ENCODE results near the gene POLN.
"Not testable (repeated sequence)": the region's sequence is repeated elsewhere in the genome, so short reads cannot be mapped to it uniquely, and the experiment has no call there.

The POLN gene

DNA sequence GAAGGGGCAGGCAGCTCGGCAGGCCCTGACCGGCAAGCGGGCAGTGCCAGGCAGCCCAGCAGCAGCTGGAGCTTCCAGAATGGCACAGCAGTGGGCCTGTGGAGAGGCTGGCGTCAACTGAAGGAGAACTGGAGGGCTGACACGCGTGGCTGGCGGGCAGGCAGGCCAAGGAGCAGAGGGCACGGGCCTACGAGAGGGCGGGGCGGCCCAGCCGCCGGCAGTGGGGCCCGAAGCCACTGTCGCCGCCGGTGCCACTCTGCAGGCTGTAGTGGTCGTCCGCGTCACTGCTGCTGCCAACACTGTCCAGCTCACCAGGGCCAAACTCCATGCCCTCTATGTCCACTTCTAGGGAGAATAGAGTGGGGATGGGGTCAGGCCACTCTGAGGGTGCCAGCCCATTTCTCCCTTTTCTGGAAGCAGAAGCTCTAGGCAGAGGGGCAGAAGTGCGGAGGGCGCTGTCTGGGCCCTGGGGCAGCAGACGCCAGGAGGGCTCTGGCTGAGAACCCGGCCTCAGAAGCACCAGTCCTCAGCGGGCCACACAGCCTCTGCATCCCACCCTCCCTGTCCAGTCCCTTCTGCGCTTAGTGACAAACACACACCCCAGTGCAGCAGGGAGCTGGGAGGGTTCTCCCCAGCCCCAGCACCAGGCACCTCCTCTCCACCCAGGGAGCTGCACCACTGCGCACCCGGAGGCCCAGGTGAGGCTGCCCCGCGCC, 8.6 kb upstream of the POLN start:
- DNase-seq = no peak

DNA sequence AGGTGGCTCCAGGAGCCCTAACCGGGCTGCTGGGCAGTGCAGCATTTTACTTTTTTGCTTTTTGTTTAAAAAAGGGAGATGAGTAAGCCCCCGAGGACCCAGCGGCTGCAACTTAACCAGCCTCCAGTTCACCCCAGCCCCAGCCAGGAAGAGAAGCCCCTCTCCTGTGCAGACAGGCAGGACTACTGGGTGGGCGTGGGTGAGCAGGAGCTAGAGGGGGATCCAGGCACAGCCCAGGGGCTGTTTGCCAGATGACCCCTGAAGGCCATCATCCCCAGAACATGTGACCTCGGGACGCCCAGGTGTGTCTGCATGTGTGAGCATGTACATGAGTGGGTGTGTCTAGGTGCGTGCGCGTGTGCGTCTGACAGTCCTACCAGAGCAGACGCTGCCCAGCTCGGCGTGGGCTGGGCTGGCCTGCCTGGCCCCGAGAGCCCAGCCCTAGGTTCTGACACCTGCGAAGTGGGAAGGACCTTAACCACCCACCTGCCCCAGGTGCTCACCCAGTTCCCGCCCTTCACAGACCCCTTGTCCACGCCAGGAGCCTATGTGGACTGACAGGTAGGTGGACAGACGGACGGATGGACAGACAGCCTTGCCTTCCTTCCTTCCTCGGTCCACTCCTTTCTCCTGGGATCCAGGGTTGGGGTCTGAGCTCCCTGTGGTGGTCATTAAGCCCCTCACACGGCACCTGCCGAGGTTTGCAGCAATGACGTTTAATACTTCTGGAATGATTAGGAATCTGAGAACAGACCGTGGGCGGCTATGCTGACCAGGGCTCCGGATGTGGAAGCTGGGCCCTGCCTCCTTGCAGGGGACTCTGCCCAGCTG, 7.8 kb upstream of the POLN start:
- DNase-seq = no peak

DNA sequence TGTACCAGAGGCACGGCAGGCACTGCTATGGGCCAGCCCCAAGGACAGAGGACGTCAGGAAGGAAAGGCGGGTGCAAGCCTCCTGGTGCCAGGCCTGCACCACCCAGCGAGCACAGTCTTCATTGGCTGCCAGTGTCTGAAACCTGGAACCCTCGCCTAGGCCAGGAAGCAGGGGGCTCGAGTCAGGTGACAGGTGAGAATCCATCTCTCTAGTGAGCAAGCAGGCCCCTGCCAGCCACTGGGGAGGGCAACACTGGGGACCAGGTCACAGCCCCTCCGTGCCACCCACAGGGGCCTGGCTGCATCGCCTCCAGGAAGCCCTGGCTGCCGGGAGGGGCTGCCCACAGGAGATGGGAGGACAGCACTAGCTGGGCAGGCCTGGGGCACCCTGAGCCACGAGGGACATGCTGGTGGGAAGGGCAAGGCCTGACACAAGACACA, 6.9 kb upstream of the POLN start:
- no peak for DNase-seq

DNA sequence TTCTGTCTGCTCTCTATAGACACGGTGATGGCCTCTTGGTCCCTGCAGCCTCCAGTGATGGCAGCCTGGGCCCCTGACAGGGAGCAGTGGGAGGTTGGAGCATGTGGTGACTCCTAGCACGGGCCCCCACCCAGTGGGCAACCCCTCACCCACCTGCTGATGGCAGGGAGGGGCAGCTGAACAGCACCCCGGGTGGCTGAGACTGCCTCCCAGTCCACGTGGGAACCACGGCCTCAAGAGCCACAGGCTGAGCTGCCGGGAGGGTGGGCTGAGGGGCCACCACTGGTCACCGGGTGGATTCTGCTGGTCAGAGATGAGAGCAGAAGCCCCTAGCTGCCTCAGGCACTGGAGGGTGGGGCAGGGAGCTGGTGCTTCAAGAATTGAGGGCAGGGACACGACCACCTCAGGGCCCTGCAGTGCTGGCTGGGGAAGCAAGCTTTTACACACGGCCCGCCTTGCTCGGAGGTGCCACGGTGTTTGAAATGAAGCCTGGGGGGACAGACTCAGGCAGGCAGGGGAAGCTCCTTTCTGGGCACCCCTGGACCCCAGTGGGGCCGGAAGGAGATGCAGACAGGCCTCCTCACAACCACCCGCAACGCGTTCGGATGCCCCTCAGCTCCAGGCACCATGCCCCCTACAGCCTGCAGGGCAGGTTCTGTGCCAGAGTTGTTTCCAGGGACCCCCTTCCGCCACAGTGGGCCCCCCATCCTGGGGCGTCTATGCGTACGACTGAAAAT, 6.3 kb upstream of the POLN start:
- no peak for DNase-seq

DNA sequence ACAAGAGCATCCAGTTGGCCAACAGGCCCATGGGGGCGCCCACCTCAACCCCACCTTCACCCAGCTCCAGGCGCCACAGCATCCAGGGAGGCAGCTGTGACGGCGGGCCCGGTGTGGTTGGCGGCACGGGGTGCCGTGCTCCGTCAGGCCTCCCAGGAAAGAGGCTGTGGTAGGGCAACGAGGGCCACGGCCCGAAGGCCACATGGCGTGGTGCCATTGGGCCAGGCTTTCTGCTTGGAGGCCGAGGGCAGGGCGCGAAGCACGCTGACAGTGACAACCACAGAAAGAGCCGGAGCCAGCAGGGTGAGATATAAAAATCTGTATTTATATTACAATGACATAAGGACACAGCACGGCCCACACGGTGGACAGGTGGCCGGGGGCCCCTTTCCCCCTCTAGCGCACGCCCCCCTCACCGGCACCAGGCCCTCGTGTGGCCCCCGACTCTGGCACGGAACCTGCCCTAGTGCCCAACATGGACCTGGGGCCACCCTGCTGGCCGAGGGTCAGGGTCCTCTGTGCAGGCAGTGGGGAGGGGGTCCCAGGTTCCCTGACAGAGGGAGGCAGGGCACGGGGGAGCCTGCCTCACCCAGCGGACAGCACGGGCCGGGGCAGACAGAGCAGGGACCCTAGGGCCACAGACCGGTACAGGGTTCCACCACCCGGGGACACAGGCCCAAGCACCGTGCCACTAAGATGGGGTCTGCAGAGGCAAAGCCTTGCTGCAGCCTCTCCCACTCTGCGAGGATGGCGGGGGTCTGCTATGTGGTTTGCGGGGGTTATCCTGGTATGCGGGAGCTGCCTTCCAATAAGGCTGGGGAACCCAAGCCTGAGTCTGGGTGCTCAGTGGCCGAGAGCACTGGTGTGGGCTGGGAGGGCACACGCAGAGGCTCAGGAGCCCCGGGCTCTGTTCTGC, 5.5 kb upstream of the POLN start:
- no peak for DNase-seq

DNA sequence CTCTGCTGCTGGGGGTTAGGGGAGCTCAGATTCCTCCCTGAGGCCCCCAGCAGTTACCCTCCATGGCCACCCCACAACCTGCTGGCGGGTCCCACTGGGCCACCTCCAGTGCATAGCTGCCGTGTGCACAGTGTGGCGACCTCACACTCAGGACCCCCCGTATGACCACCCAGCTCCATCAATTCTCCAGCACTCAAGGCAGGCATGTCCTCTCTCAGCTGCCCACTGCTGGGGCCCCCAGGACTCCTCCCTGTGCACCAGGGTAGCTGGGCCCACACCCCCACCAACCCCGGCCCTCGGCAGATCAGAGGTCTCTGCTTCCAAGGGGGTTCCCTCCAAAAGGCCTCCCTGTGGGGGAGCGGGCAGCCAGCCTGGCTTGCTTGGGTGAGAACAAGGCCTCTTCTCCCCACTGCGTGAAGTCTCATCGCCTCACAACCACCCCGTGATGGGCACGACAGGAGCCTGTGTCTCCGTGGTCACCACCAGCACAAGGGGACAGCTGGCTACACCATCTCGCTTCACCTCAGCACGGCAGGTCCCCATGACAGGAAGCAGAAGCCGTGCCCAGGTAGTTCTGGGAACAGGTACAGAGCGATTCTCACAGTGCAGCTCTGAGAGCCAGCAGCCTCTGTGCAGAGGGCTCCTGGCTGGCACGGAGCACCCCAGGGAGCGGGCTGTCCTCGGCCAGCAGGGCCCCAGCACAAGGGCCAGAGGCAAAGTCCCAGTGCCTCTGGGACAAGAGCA, 4.6 kb upstream of the POLN start:
- DNase-seq = no peak

DNA sequence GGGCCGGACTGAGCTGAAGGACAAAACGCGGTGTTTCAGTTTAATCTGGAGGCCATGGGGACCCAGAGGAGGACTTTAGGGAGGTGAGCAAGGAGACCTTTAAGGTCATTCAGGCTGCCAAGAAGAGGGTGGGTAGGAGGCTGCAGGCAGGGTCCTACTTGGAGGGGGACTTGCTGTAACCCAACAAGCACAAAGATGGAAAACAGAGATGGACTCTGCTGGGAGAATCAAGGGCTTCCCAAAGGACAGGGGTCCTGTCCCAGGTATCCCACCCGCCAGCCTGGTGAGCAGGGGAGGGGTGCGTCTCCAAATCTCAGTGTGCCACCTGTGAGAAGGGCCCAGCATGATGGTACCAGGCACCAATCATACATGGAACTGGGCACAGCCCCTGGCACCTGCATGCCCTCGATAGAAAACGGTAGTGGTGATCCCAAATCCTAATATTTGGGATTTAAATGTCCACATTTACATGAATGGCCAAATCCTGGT, 3.9 kb upstream of the POLN start:
- no peak for DNase-seq

DNA sequence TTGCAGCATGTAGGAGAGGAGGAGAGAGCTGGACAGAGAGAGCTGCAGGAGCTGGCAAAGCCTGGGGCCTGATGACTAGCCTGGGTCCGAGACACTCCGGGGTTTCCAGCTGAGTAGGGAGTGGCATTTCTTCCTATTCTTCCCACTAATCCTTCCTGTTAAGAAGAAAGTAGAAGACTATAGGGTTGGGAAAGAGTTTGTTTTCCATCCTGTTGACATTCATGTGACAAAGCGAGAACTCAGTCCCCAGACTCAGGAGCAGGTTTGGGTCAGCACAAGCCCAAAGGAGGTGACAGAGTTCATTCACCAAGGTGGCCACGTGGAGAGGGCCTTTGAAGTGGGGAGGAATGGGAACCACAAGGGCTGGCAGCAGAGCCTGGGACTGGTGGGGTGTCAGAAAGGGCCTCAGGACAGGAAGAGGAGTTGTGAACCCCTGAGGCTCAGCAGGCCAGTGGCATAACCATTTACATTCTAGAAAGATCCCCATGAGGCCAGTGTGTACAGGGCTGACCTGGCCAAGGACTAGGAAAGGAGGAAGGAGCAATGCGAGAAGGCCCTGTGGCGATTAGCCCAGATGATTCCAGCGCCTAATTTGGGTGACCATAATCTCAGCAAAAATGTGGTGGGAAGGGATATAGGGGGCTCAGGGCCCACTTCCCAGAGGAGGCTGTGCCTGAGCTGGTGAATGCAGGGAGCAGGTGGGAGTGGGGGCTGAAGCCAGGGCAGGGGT, 3.3 kb upstream of the POLN start:
- no peak for DNase-seq

DNA sequence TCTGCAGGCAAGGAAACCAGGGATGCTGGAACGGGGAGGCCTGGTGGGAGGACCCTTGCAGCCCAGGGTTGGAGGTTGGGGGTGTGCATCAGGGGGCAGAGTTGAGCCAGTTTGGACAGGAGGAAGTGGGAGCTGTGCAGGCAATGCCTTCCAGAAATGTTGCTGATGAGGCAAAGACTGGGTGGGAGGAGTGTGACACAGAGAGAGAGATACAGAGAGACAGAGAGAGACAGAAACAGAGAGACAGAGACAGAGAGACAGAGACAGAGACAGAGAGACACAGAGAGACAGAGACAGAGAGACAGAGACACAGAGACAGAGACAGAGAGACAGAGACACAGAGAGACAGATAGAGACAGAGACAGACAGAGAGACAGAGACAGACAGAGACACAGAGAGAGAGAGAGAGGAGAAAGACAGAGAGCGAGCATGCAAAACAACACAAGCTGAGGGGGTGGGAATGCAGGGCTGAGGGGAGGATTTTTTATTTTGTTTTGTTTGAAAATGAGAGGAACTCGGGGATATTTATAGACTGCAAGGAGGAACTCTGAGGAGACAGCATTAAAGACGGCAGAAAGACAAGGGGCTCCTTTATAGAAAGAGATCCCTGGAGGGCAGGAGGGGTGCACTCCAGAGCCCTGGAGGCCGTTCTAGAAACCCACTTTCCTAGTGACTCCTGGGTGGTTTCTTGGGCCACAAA, 1.9 kb upstream of the POLN start:
- peak; percentile 17 for DNase-seq

DNA sequence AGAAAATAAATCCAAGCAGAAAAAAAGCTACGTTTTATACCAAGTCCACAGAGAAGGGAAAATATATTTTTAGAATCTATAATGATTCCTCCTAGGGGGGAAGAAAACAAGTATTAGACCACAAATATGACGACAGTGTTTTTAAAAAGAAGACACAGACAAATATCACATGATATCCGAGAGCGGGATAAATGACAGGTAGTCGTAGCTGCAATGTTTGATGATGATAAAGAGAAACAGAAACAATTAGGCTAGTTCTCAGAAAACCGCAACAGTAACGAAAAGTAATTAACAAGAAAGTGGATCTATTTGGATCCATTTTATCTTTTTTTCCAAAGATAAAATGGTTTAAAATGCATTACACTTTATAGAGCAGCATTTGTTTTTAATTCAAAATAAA, 918 bp downstream of the POLN start:
- peak; percentile 76 for DNase-seq

DNA sequence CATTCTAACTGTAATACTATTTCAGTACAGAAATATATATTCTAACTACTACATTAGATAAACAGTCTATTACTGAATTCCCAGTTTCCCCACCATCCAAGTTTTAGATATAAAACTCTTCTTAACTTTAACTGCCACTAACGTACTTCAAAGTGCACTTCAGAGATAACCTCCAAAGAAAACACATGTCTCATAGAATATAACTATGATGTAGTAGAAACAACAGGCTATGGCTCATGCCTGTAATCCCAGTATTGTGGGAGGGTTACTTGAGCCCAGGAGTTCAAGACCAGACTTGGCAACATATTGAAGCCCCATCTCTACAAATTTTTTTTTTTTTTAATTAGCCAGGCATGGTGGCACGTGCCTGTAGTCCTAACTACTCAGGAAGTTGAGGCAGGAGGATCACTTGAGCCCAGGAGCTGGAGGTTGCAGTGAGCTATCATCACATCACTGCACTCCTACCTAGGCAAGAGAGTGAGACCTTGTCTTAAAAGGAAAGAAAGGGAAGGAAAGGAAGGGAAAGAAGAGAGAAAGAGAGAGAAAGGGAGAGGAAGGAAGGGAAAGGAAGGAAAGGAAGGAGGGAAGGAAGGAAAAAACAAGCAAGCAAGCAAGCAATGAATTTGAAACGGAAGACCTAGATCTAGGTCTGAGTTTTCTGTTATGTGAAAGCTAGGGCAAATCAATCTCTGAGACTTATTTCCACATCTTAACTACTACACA, 4.8 kb downstream of the POLN start:
- no peak for DNase-seq

DNA sequence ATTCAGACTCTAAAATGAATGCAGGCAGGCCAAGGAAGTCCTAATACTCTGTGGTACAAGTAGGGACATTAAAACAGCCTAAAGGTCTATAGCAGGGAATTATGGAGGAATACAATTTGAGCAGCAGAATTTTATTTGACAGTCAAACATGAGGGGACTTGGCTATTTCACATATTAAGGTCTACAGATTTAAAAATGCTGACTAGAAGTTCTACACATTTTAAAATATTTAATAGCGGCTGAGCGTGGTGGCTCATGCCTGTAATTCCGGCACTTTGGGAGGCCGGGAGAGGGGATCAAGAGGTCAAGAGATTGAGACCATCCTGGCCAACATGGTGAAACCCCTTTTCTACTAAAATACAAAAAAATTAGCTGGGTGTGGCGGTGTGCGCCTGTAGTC, 10.8 kb downstream of the POLN start:
- DNase-seq = no peak

DNA sequence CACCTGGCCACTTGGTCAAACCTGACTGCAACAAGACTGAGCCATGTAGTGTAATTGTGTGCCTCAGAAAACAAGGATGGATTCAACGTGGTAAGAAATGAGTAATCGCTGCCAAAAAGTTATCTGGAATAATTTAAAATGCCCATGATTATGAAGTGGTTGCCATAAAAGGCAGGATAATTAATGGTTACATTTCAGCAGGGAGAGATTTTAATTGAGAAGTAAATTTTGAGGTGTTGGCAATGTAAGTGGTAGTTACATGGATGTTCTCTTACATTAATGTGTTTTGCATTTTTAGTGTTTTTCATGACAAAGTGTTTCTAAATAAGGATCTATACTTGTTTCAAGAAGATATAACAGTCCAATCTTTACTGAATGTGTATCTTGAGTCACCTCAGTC, 15.7 kb downstream of the POLN start:
- DNase-seq = no peak

DNA sequence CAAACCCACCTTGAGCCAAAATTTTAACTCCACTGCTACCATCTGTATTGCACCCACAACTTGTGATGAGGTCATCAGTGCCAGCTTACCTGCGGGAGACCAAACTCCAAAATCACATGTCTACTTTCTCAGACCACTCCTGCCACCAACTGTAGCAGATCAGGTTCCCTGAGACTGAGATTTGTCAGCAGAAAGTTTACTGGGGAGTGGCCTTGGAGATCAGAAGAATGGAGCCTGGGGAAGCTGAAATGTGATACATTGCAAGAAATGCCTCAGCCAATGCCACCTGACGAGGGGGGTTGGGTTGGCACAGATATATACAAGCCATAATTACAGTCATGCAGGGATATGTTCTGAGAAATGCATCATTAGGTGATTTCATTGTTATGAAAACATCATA, 19.1 kb downstream of the POLN start:
- no peak for DNase-seq

DNA sequence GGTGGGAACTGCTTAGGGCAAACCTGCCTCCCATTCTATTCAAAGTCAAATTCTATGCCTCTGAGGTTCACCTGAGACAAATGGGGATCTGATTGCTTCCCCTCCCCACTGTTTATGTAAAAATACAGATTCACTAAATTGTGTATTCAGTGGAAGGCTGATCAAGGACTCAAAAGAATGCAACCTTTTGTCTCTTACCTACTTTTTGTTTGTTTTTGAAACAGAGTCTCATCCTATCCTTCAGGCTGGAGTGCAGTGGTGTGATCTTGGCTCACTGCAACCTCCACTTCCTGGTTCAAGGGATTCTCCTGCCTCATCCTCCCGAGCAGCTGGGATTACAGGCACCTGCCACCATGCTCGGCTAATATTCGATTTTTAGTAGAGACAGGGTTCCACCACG, 20.5 kb downstream of the POLN start:
- DNase-seq = not testable (repeated sequence)

DNA sequence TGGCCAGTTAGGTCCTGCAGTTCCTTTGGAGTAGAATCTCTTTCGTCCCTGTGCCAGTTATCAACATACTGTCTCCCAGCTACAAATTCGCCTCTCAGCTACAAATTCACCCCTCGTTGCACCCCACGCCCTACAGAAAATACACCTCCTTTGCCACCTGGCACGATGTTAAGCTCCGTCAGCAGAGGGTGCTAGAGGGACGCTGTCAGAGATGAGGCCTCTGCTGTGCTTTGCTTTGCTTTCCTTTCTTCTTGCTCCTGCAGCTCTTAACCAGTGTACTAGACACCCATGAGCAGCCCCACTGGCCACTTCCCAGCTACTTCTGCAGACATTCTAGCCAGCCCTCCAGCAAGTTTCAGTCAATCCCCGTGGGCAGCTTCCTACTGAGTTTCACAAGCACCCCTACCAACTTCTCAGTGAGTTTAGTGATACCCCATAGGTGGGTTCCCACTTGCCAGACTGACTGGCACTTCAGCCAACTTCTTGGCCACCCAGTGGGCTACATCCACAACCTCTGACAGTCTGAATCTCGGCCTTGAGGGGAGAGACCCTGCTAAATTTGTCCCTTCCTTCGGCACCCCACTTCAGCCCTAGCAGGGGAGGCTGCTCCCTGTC, 21.8 kb downstream of the POLN start:
- peak; percentile 85 for DNase-seq

DNA sequence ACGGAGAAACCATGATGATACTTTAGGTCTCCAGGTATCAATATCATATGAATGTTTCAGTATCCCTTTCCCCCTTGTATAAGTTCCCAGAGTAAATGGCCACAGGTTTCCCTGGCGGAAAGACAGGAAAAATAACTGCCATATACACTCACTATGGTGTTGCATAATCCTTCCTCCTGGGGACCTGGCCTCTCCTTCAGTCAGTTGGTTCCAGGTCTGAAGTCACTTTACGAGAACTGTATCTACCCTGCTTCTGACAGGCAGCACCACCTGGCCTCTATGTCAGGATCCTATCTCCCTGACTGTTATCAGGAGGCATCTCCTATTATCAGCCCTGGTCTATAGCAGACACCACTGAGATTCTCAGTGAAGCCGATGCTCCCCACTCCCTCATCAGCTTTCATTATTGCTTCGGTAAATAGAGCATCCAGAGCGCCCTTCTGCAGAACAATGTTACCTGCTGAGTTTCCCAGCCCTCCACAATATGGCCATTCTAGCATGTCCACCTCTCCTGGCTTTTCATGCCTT, 22.6 kb downstream of the POLN start:
- no peak for DNase-seq

DNA sequence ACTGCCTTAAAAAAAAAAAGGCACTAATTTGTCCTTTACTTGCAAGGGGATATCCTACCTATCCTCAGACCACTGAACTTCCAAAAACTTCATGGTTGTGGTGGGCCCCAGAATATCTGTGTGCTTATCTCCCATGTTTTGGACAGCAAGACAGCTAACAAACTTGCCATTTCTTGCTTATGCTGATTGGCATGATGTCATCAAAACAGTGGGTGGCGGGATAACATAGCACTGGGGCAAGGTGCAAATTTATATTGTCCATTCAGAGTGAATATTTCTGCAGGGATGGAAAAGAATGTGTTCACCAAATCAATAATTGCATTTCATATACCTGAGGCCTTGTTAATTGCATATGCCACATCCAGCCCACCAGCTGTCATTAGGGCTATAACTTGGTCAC, 23.5 kb downstream of the POLN start:
- no peak for DNase-seq

DNA sequence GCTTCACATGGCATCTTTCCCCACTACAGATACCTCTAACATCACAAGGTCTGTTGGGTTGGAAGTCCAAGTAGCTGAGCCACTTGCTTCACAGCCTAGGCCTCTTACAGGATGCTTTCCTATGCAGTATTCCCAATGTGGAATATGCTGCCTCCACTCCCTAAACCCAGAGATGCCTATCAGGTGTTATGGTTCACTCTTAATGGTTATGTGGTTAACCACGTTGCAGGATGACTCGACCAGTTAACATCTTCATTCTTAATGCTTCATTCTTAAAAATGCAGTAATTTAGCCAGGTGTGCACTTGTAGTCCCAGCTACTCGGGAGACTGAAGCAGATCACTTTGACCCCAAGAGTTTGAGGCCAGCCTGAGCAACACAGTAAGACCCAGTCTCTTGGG, 24.2 kb downstream of the POLN start:
- DNase-seq = no peak

All from CD4-positive, alpha-beta T cell treated with Interleukin-17A for 1 hour (primary cell).